Liver (tissue), 3 donors: ENCODE results near the gene UIMC1.

ENCODE experiments used
- JUND ChIP-seq, 2 donors: IDR thresholded peaks; 2 replicates each; pipeline ENCODE4 v1.6.1; 2016; ENCODE audit warnings: antibody characterized with exemption in 2 of 2
- REST ChIP-seq: IDR thresholded peaks from 2 replicates; pipeline ENCODE4 v1.6.1; 2016; ENCODE audit warnings: antibody characterized with exemption, mild to moderate bottlenecking
- SP1 ChIP-seq: IDR thresholded peaks from 2 replicates; pipeline ENCODE4 v1.6.1; 2018; ENCODE audit warnings: antibody characterized with exemption, mild to moderate bottlenecking
- TAF1 ChIP-seq: conservative IDR thresholded peaks from 2 replicates; pipeline ENCODE4 v1.6.1; 2016; ENCODE audit warnings: antibody characterized with exemption, mild to moderate bottlenecking
- YY1 ChIP-seq: IDR thresholded peaks from 2 replicates; pipeline ENCODE4 v1.6.1; 2016; ENCODE audit warnings: antibody characterized with exemption, mild to moderate bottlenecking
- TF ChIP-seq, protein P1 (sequence below): fragments of 150-350 bp; IDR thresholded peaks from 2 replicates; pipeline ENCODE4 v1.5.1; 2017; ENCODE audit warnings: improper control_type of control experiment, low read depth, low read length; ENCODE audit not compliant: missing input control
- TF ChIP-seq, protein P2 (sequence below): IDR thresholded peaks from 2 replicates; pipeline ENCODE4 v1.6.1; 2016; ENCODE audit warnings: antibody characterized with exemption
- TF ChIP-seq, protein P3 (sequence below): IDR thresholded peaks from 2 replicates; pipeline ENCODE4 v1.6.1; 2016; ENCODE audit warnings: antibody characterized with exemption
- donor health status: healthy.
- donor health status: healthy.

GRCh38 chr5:176888016-176888864 is 118.3 kb downstream of the UIMC1 start:
- TF ChIP-seq, protein P1, sequence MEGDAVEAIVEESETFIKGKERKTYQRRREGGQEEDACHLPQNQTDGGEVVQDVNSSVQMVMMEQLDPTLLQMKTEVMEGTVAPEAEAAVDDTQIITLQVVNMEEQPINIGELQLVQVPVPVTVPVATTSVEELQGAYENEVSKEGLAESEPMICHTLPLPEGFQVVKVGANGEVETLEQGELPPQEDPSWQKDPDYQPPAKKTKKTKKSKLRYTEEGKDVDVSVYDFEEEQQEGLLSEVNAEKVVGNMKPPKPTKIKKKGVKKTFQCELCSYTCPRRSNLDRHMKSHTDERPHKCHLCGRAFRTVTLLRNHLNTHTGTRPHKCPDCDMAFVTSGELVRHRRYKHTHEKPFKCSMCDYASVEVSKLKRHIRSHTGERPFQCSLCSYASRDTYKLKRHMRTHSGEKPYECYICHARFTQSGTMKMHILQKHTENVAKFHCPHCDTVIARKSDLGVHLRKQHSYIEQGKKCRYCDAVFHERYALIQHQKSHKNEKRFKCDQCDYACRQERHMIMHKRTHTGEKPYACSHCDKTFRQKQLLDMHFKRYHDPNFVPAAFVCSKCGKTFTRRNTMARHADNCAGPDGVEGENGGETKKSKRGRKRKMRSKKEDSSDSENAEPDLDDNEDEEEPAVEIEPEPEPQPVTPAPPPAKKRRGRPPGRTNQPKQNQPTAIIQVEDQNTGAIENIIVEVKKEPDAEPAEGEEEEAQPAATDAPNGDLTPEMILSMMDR, result no peak
- TF ChIP-seq YY1 (no peak), REST (no peak), JUND (IDR thresholded peaks at IDR 0.05) (no peak), TAF1 (no peak), SP1 (no peak)
- TF ChIP-seq, protein P2, sequence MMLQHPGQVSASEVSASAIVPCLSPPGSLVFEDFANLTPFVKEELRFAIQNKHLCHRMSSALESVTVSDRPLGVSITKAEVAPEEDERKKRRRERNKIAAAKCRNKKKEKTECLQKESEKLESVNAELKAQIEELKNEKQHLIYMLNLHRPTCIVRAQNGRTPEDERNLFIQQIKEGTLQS, result no peak
- TF ChIP-seq, protein P3, sequence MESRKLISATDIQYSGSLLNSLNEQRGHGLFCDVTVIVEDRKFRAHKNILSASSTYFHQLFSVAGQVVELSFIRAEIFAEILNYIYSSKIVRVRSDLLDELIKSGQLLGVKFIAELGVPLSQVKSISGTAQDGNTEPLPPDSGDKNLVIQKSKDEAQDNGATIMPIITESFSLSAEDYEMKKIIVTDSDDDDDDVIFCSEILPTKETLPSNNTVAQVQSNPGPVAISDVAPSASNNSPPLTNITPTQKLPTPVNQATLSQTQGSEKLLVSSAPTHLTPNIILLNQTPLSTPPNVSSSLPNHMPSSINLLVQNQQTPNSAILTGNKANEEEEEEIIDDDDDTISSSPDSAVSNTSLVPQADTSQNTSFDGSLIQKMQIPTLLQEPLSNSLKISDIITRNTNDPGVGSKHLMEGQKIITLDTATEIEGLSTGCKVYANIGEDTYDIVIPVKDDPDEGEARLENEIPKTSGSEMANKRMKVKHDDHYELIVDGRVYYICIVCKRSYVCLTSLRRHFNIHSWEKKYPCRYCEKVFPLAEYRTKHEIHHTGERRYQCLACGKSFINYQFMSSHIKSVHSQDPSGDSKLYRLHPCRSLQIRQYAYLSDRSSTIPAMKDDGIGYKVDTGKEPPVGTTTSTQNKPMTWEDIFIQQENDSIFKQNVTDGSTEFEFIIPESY, result no peak
